NCI-H146 treated with DMSO at 0.1 percent for 48 hours (cell line): ENCODE data around the gene ITGA4.
"Not testable (repeated sequence)": the region's sequence is repeated elsewhere in the genome, so short reads cannot be mapped to it uniquely, and the experiment has no call there.

Experiments used
- DNase-seq: peaks from one replicate; lab custom pipeline; 2025; ENCODE audit not compliant: unreplicated experiment; lab: John Stamatoyannopoulos, UW

ITGA4 gene

GRCh38 chr2:181457121-181457740 is at the start of gene ITGA4:
ITGA4 (plus strand) TSS chr2:181457386; CDS start chr2:181457655, 269 bp downstream.
- peak; percentile 14 for DNase-seq

- no peak for DNase-seq
Measured at GRCh38 chr2:181408861-181409260, 48.3 kb upstream of the ITGA4 start.

- peak; percentile 38 for DNase-seq
Measured at GRCh38 chr2:181411105-181411849, 45.9 kb upstream of the ITGA4 start.

- DNase-seq: no peak
Measured at GRCh38 chr2:181419129-181419855, 37.9 kb upstream of the ITGA4 start.

- no peak for DNase-seq
Measured at GRCh38 chr2:181420259-181421130, 36.7 kb upstream of the ITGA4 start.

- DNase-seq: no peak
Measured at GRCh38 chr2:181421131-181421458, 36.1 kb upstream of the ITGA4 start.

GRCh38 chr2:181421464-181421863 is 35.7 kb upstream of the ITGA4 start:
- DNase-seq: no peak

- DNase-seq: peak; percentile 35
Measured at GRCh38 chr2:181426672-181427071, 30.5 kb upstream of the ITGA4 start.

- no peak for DNase-seq
Measured at GRCh38 chr2:181430406-181431118, 26.6 kb upstream of the ITGA4 start.

- DNase-seq: no peak
Measured at GRCh38 chr2:181431674-181432073, 25.5 kb upstream of the ITGA4 start.

GRCh38 chr2:181438261-181438660 is 18.9 kb upstream of the ITGA4 start:
- no peak for DNase-seq

- no peak for DNase-seq
Measured at GRCh38 chr2:181440344-181440743, 16.8 kb upstream of the ITGA4 start.

GRCh38 chr2:181440919-181441318 is 16.3 kb upstream of the ITGA4 start:
- DNase-seq: no peak

- no peak for DNase-seq
Measured at GRCh38 chr2:181441670-181442069, 15.5 kb upstream of the ITGA4 start.

- no peak for DNase-seq
Measured at GRCh38 chr2:181444654-181445053, 12.5 kb upstream of the ITGA4 start.

- no peak for DNase-seq
Measured at GRCh38 chr2:181446985-181447384, 10.2 kb upstream of the ITGA4 start.

GRCh38 chr2:181449278-181449677 is 7.9 kb upstream of the ITGA4 start:
- DNase-seq: not testable (repeated sequence)

GRCh38 chr2:181454686-181455450 is 2.3 kb upstream of the ITGA4 start:
- no peak for DNase-seq

- no peak for DNase-seq
Measured at GRCh38 chr2:181456660-181457120, 496 bp upstream of the ITGA4 start.
